KOPT-K1 (cell line): ENCODE data around the gene GALNT11.
"Not testable (repeated sequence)": the region's sequence is repeated elsewhere in the genome, so short reads cannot be mapped to it uniquely, and the experiment has no call there.

Experiments used
- H3K27ac ChIP-seq: fragments of 200-600 bp; sonication (generic); 2 replicates; pipeline ENCODE4 v1.5.1; 2016; ENCODE audit warnings: antibody characterized with exemption, mild to moderate bottlenecking, low read depth, low read length; ENCODE audit not compliant: poor library complexity, severe bottlenecking
- H3K36me3 ChIP-seq: fragments of 200-600 bp; sonication (generic); 2 replicates; pipeline ENCODE4 v1.5.1; 2017; ENCODE audit warnings: antibody characterized with exemption, mild to moderate bottlenecking, low read length, moderate library complexity; ENCODE audit not compliant: insufficient read depth
- H3K9me3 ChIP-seq: fragments of 200-600 bp; sonication (generic); 2 replicates; pipeline ENCODE4 v1.5.1; 2017; ENCODE audit warnings: antibody characterized with exemption, low read length, mild to moderate bottlenecking; ENCODE audit not compliant: insufficient read depth, poor library complexity, severe bottlenecking

The GALNT11 gene

DNA sequence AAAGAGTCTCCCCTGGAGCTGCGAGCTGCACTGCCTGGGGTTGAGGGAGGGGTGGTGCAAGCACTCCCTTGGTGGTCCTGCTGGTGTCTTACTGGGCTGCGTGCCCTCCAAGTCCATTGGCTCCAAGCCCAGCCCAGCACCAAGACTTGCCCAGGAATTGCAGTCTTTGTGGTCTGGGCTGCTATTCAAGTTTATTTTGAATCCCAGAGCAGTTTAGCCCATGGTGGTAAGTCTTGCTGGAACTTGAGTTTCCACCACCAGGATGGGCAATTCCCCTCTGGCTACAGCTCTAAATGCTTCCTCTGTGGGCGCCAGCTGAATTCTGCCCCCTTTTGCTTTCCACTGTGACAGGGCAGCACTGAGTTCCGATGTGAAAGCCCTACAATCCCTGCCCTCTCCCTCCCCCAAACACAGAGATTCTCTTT lies 25.1 kb downstream of the GALNT11 start:
- Histone ChIP-seq H3K36me3 (no peaks in the 10 kb centered on the region), H3K27ac (no peak overlapping the region), H3K9me3 (peaks cover 2% of the 10 kb centered on the region)

DNA sequence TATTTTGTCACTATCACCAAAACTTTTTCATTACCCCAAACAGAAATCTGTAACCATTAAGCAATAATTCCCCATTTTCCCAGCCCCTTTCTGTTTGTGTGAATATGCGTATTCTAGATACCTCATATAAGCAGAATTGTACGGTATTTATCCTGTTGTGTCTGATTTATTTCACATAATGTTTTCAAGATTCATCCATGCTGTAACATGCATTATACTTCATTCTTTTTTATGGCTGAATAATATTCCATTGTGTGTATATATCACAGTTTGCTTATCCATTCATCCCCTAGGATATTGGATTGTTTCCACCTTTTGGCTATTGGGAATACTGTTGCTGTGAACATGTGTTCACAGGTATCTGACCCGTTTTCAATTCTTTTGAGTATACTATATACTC lies 26.5 kb downstream of the GALNT11 start:
- no peaks in the 10 kb centered on the region for H3K9me3 ChIP-seq

DNA sequence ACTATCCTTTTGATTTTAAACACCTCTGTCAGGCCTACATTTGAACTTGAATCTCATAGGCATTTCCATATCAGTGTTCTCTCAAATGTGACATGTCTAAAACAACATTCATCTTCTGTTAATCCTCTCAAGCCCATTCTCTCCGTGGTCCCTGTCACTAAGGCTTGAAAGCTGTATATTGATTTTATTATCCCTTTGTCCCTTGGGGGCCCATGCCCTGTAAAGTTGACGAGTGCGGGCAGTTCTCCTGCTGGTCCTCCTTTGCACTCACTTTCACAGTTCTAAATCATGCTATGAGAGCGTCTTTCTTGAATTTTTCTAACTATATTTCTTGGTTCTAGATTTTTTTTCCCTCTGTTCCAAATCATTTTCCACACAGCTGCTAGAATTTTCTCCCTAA lies 27.3 kb downstream of the GALNT11 start:
- Histone ChIP-seq H3K36me3 (no peaks in the 10 kb centered on the region), H3K27ac (no peak overlapping the region), H3K9me3 (no peaks in the 10 kb centered on the region)

More for the DNA sequence above, 26.5 kb downstream of the GALNT11 start:
- H3K27ac ChIP-seq, result no peak overlapping the region
- H3K36me3 ChIP-seq, result no peaks in the 10 kb centered on the region

DNA sequence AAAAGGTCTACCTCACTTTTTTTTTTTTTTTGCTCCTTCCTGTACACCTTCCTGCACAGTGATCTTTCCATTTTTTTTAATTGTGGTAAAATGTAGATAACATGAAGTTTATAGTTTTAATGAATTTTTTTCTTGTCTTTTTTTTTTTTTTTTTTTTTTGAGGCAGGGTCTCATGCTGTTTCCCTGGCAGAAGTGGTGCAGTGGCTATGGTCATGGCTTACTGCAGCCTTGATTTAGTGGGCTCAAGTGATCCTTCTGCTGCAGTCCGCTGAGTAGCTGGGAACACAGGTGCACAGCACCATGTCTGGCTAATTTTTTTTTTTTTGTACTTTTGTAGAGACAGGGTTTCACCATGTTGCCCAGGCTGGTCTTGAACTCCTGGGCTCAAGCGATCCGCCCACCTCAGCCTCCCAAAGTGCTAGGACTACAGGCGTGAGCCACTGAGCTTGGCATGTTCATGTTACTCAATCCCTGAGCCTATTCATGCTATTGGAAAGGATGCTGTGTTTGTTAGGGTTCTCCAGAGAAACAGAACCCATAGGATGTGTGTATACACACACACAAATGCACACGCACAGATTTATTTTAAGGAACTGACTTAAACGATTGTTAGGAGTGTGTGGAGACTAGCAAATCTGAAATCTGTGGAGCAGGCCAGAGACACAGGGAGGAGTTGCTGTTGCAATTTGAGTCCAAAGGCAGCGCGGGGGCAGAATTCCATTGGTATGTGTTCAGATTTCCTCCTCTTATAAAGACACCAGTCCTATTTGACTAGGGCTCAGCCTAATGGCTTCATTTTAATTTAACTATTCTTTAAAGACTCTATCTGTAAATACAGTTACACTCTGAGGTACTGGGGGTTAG lies 29.1 kb downstream of the GALNT11 start:
- no peak overlapping the region for H3K27ac ChIP-seq

GRCh38 chr7:152056621-152057274 lies 31.3 kb downstream of the GALNT11 start:
- Histone ChIP-seq H3K27ac (no peak overlapping the region), H3K9me3 (no peaks in the 10 kb centered on the region), H3K36me3 (no peaks in the 10 kb centered on the region)

More for the DNA sequence above, 29.1 kb downstream of the GALNT11 start:
- Histone ChIP-seq H3K36me3 (no peaks in the 10 kb centered on the region), H3K9me3 (no peaks in the 10 kb centered on the region)

- H3K36me3 ChIP-seq, result no peaks in the 10 kb centered on the region
- no peaks in the 10 kb centered on the region for H3K9me3 ChIP-seq
- no peak overlapping the region for H3K27ac ChIP-seq
Observed at GRCh38 chr7:152059311-152059710, 33.8 kb downstream of the GALNT11 start.

DNA sequence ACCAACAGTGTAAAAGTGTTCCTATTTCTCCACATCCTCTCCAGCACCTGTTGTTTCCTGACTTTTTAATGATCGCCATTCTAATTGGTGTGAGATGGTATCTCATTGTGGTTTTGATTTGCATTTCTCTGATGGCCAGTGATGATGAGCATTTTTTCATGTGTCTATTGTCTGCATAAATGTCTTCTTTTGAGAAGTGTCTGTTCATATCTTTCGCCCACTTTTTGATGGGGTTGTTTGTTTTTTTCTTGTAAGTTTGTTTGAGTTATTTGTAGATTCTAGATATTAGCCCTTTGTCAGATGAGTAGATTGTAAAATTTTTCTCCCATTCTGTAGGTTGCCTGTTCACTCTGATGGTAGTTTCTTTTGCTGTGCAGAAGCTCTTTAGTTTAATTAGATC lies 35.6 kb downstream of the GALNT11 start:
- not testable (repeated sequence) for H3K9me3 ChIP-seq, H3K36me3 ChIP-seq, H3K27ac ChIP-seq

GRCh38 chr7:152063192-152063591 lies 37.7 kb downstream of the GALNT11 start:
- H3K9me3 ChIP-seq, H3K27ac ChIP-seq, H3K36me3 ChIP-seq: not testable (repeated sequence)

- H3K9me3 ChIP-seq, H3K36me3 ChIP-seq, H3K27ac ChIP-seq: not testable (repeated sequence)
Observed at GRCh38 chr7:152063821-152064220, 38.3 kb downstream of the GALNT11 start.

DNA sequence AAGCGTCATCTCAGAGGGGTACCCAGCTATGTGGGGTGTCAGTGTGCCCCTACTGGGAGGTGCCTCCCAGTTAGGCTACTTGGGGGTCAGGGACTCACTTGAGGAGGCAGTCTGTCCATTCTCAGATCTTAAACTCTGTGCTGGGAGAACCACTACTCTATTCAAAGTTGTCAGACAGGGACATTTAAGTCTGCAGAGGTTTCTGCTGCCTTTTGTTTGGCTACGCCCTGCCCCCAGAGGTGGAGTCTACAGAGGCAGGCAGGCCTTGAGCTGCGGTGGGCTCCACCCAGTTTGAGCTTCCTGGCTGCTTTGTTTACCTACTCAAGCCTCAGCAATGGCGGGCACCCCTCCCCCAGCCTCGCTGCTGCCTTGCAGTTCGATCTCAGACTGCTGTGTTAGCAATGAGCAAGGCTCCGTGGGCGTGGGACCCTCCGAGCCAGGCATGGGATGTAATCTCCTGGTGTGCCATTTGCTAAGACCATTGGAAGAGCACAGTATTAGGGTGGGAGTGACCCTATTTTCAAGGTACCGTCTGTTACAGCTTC lies 40.4 kb downstream of the GALNT11 start:
- H3K27ac ChIP-seq, H3K36me3 ChIP-seq: not testable (repeated sequence)
- peaks cover 15% of the 10 kb centered on the region for H3K9me3 ChIP-seq

- Histone ChIP-seq H3K27ac (no peak overlapping the region), H3K36me3 (no peaks in the 10 kb centered on the region)
Observed at GRCh38 chr7:152072421-152072820, 46.9 kb downstream of the GALNT11 start.

GRCh38 chr7:152073352-152073751 lies 47.9 kb downstream of the GALNT11 start:
- Histone ChIP-seq H3K9me3 (peaks cover 12% of the 10 kb centered on the region), H3K27ac (no peak overlapping the region), H3K36me3 (no peaks in the 10 kb centered on the region)

More at GRCh38 chr7:152072421-152072820, 46.9 kb downstream of the GALNT11 start:
- peaks cover 12% of the 10 kb centered on the region for H3K9me3 ChIP-seq

GRCh38 chr7:152074673-152075072 lies 49.2 kb downstream of the GALNT11 start:
- Histone ChIP-seq H3K27ac (no peak overlapping the region), H3K9me3 (peaks cover 12% of the 10 kb centered on the region), H3K36me3 (no peaks in the 10 kb centered on the region)

- not testable (repeated sequence) for H3K27ac ChIP-seq, H3K9me3 ChIP-seq, H3K36me3 ChIP-seq
Observed at GRCh38 chr7:152075379-152075778, 49.9 kb downstream of the GALNT11 start.

DNA sequence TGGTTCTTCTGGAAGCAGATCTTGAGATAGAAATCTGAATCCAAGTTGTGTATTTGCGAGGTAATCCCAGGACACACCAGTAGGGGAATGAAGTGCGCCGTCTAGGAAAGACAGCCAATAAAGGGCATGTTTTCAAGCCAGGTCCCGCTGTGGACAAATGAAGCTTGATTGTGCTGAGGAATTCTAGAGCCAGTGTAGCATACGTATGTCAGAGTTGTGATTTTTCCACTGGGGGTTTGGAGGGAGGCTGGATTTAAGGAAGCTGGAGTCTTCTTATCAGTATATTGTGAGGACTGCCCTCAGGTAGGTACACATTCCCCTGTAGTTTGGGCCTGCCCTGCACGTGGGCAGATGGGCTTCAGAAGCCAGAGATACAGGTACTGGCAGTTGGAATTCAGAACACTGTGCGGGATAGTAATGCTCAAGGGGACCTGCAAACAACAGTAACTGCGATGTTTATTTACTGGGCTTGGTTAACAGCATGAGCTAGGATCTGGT lies 50.9 kb downstream of the GALNT11 start:
- H3K36me3 ChIP-seq, result no peaks in the 10 kb centered on the region
- H3K27ac ChIP-seq, result no peak overlapping the region
- H3K9me3 ChIP-seq, result no peaks in the 10 kb centered on the region
